ENCODE measurements around the gene EI24. TPM values are rescaled to one million over a fixed set of nuclear protein-coding genes. Genes with fewer than 3 reads are reported as not detected.

Gene EI24
- total and polyA plus RNA-seq, 9 of the 15 experiments (the other 6 are each of a cell fraction or from before 2014, with no cell fraction given), result 50.4 to 260 (median 168) TPM

- TF ChIP-seq ZNF696 (CRISPR knock-in tag; conservative IDR thresholded peaks at IDR 0.05) (no peak), ZNF197 (CRISPR knock-in tag; IDR thresholded peaks at IDR 0.05; ENCODE audit: low read depth) (no peak), FOSL1 (tag; conservative IDR thresholded peaks at IDR 0.05) (peak; percentile 80), KDM1A (IDR thresholded peaks at IDR 0.05) (no peak), ZBED1 (IDR thresholded peaks at IDR 0.05) (no peak), HNRNPK (IDR thresholded peaks at IDR 0.05; ENCODE audit: low read depth, low read length, poor library complexity, severe bottlenecking) (no peak), ZBTB8A (IDR thresholded peaks at IDR 0.05; ENCODE audit: partially characterized antibody) (no peak), MTA3 (IDR thresholded peaks at IDR 0.05; ENCODE audit: borderline replicate concordance) (peak; percentile 90; the same call in 1 of the 2 replicates), FOS (IDR thresholded peaks at IDR 0.05; ENCODE audit: extremely low read depth, insufficient read length) (peak; percentile 98), STAT5B (CRISPR knock-in tag; IDR thresholded peaks at IDR 0.05) (no peak), ZNF79 (CRISPR knock-in tag; IDR thresholded peaks at IDR 0.05; ENCODE audit: low read depth) (no peak), L3MBTL2 (IDR thresholded peaks at IDR 0.05) (peak; percentile 89), CBFB (CRISPR knock-in tag; IDR thresholded peaks at IDR 0.05) (0 out of 2 replicates have a peak, but pooled peaks have one; percentile 14), HIVEP1 (CRISPR knock-in tag; IDR thresholded peaks at IDR 0.05) (no peak), XRCC5 (IDR thresholded peaks at IDR 0.05; ENCODE audit: low read depth, low read length) (no peak), SLC30A9 (CRISPR knock-in tag; IDR thresholded peaks at IDR 0.05) (no peak), CREB1 (IDR thresholded peaks at IDR 0.05) (peak; percentile 94), CREB1 (CRISPR knock-in tag; IDR thresholded peaks at IDR 0.05) (peak; percentile 93), ZNF766 (CRISPR knock-in tag; conservative IDR thresholded peaks at IDR 0.05) (no peak), PHF21A (IDR thresholded peaks at IDR 0.05; ENCODE audit: borderline replicate concordance, low read depth) (no peak), PHTF2 (CRISPR knock-in tag; IDR thresholded peaks at IDR 0.05) (no peak), ZNF121 (CRISPR knock-in tag; conservative IDR thresholded peaks at IDR 0.05) (no peak), ID3 (CRISPR knock-in tag; IDR thresholded peaks at IDR 0.05) (no peak), ID3 (tag; IDR thresholded peaks at IDR 0.05) (no peak), ZNF146 (CRISPR knock-in tag; IDR thresholded peaks at IDR 0.05; ENCODE audit: unreplicated experiment) (no peak), POLR2H (tag; IDR thresholded peaks at IDR 0.05; ENCODE audit: low read depth) (peak; percentile 92), CLOCK (CRISPR knock-in tag; IDR thresholded peaks at IDR 0.05; ENCODE audit: borderline replicate concordance) (no peak)
Observed at GRCh38 chr11:125592305-125593113, 23.2 kb downstream of the EI24 start, which contains the start of gene STT3A (continued).
